ENCODE measurements around the gene RPS28. TPM values are rescaled to one million over a fixed set of nuclear protein-coding genes. Genes with fewer than 3 reads are reported as not detected.
"Not testable (repeated sequence)": the region's sequence is repeated elsewhere in the genome, so short reads cannot be mapped to it uniquely, and the experiment has no call there.

RPS28 gene
- total RNA-seq, 1 donor from 2014 or later, result 555 TPM

DNA sequence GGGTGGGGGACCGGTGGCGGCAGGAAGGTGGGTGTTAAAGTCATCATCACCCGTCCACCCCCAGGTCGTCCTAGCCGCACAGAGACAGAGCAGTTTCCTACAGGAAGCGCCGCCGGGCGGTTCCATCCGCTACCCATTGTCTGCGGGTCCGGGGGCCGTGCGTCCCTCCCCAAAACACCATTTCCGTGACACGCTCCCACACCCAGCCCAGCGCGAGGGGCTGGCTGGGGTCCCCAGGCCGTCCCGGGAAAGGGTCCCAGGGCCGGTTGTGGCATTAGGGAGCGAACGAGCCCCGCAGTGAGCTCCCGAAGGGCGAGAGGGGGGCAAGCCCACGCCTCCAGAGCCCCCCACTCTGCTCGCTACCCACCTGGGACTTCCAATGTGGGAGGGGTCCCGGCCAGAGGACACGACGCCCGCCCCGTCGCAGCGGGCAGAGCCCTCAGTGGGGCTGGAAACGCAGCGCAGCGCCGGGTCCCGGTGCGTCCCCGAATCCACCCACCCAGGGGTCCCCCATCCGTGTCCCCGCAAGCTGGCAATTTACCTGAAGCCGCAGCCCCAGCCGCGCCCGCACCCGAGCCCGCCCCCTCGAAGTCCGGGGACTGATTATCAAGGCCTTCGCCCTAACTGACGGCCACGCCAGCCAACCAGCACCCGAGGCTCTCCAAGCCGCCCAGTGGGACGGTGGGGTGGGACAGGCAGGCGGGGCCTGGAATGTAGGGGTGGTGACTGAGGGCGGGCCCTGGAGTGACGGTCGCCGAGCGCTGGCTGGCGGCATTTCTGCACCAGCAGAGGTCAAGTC is 21.6 kb downstream of the RPS28 start, which contains the start of gene KANK3:
TSS of gene KANK3 (minus strand) at position 579 of the 799 bp plus-strand sequence. CDS start 5,434 bp downstream, outside the sequence.
- DNase-seq, result peak; percentile 69

DNA sequence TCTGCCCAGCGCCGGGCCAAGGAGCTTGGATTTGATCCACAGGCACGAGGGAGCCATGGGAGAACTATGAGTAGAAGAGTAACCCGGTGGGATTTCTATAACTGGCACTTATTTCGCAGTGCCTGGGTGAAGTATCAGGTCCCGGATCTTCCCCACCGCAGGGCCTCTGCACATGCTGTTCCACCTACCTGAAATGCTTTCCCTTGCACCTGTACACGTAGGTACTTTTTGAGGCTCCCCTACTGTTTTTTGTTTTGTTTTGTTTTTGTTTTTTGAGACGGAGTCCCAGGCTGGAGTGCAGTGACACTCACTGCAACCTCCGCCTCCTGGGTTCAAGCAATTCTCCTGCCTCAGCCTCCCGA is 22.2 kb downstream of the RPS28 start:
- no peak for DNase-seq

DNA sequence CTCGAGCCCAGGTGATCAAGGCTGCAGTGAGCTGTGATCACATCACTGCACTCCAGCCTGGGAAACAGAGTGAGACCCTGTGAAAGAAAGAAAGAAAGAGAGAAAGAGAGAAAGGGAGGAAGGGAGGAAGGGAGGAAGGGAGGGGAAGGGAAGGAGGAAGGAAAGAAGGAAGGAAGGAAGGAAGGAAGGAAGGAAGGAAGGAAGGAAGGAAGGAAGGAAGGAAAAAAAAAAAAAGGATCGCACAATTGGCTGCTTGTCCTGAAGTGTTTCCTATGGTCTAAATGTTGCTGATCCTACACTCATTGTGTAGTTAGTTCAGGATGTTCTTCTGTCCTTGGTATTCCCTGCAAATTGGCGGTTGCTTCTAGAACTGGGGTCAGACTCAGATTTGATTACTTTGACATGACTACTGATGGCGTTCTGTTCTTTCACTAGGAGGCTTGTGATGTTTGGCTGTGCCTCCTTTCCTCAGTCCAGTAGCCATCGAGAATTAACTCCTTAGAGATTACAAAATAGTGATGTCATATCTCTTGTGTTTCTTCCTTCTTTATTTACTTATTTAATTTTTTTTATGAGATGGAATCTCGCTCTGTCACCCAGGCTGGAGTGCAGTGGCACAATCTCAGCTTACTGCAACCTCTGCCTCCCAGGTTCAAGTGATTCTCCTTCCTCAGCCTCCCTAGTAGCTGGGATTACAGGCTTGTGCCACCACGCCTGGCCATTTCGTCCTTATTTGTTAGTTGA is 28.5 kb downstream of the RPS28 start:
- DNase-seq, result not testable (repeated sequence)

DNA sequence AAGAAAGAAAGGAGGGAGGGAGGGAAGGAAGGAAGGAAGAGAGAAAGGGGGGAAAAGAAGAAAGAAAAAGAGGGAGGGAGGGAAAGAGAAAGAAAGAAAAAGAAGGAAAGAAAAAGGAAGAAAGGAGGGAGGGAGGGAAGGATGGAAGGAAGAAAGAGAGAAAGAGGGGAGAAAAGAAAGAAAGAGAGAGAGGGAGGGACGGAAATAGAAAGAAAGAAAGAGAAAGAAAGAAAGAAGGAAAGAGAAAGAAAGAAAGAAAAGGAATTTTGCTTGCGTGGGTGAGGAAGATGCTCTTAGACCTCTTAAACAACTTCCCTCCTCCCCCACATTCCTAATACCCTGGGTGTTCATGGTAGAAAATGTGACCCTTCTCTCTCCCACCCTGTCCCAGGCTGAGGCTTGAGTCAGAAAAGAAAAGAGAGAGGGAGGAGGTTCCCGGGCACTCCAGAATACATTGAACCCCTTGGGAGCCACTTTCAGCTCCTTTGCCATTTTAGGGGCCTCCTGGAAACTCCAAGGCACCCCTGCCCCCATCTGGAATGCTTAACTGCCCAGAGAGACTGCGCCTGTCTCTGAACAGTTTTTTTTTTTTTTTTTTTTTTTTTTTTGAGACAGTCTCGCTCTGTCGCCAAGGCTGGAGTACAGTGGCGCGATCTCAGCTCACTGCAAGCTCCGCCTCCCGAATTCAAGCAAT is 31.0 kb downstream of the RPS28 start:
- DNase-seq, result no peak

DNA sequence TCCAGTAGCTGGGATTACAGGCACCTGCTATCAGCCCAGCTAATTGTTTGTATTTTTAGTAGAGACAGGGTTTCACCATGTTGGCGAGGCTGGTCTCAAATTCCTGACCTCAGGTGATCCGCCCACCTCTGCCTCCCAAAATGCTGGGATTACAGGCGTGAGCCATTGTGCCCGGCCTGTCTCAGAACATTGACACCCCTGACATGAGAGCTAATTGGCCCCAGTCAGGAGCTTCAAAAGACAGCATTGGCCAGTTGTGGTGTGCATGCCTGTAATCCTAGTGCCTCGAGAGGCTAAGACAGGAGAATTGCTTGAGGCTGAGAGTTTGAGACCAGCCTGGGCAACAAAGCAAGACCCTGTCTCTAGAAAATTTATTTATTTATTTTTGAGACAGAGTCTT is 31.5 kb downstream of the RPS28 start:
- DNase-seq, result not testable (repeated sequence)

DNA sequence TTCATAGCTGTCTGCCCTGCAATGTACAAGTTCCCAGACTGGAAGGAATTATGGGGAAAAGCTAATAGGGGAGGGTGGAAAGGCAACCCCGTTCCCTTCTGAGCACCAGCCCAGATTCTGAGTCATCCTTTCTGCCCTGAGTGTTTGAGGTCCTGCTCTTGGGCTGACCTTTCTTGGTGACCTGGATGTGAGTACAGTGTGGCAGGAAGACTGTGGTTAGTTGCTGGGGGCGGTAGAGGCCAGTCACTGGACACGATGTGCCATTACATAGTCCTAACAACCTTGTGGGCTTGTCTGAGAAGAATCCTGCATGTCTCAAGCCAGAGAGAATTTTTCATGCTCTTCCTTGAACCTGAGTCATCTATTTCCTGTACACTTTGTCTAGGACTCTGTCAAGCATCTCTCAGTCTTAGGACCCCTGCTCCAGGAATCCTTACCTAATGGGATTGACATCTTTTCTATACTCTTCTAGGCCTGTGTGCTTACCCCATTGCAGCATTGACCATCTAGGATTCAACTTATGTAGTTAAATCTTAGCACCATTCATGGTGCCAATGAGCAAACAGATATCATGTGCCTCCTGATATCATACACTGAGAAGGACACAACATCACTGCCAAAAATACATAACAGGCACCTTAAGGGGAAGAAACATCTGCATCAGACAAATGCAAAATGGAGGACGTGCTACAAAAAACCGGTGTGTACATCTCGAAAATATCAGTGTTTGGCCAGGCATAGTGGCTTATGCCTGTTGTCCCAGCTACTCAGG is 34.5 kb downstream of the RPS28 start:
- DNase-seq, result no peak

DNA sequence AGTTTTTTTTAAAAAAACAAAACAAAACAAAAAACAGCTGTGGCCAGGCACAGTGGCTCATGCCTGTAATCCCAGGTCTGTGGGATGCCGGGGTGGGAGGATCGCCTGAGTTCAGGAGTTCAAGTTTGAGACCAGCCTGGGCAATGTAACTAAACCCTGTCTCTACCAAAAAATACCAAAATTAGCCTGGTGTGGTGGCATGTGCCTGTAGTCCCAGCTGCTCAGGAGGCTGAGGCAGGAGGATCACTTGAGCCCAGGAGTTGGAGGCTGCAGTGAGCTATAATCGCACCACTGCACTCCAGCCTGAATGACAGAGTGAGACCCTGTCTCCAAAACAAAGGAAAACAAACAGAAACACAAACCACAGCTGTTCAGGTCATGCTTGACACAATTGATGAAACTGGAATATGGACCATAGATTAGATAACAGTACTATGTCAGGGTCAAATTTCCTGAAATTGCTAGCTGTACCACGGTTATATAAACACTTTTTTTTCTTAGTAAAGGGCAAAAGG is 35.8 kb downstream of the RPS28 start:
- DNase-seq, result no peak

DNA sequence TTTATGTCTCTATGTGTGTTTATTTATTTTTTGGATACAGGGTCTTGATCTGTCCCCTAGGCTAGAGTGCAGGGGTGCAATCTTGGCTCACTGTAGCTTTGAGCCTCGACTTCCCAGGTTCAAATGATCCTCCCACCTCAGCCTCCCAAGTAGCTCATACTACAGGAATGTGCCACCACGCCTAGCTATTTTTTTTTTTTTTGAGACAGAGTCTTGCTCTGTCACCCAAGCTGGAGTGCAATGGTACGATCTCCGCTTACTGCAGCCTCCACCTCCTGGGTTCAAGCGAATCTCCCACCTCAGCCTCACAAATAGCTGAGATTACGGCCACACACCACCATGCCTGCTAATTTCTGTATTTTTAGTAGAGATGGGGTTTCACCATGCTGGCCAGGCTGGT is 37.7 kb downstream of the RPS28 start:
- DNase-seq, result no peak

DNA sequence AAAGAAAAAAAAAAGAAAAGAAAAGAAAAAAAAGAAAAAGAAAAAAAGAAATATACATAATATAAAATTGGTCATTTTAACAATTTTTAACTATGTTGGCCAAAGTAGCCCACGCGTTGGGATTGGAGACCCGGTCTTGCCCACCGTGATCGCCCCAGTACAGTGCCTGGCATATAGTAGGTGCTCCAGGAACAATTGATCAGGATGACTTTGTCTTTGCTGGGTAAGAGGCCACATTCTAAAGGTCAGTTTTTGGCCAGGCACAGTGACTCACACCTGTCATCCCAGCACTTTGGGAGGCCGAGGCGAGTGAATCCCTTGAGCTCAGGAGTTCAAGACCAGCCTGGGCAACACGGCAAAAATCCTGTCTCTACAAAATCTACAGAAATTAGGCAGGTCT is 38.9 kb downstream of the RPS28 start:
- DNase-seq, result no peak

DNA sequence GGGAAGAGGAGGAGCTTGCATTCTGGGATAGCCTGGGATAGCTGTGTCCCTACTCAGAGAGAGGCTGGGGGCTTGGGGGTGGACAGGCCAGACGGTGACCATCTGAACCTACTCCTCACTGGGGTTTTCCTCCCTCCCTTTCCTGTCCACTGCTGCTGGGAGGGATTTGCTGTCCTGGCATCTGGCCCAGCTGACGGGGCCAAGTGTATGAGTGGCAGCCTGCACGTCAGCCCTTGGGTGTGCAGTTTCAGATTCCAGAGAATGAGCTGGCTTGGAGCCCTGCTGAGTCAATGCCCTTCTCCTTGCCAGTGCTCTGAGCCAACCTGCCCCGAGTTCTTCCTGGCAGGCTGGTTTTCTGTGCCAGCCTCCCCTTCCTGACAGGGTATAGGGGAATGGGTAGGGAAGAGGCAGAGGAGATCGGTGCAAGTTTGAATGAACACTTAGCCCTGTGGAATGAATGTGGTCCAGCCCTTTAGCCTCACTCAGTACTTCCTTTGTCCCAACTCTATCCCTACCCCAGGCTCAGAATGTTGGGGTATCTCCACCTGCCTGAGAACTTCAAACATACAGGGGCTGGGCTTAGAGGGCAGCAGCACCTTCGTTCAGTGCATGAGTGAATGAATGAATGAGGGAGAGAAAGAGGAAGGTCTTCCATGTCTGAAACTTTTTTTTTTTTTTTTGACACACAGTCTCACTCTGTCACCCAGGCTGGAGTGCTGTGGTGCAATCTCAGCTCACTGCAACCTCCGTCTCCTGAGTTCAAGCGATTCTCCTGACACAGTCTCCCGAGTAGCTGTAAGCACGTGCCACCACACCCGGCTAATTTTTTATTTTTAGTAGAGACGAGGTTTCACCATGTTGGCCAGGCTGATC is 40.9 kb downstream of the RPS28 start:
- DNase-seq, result peak; percentile 62

DNA sequence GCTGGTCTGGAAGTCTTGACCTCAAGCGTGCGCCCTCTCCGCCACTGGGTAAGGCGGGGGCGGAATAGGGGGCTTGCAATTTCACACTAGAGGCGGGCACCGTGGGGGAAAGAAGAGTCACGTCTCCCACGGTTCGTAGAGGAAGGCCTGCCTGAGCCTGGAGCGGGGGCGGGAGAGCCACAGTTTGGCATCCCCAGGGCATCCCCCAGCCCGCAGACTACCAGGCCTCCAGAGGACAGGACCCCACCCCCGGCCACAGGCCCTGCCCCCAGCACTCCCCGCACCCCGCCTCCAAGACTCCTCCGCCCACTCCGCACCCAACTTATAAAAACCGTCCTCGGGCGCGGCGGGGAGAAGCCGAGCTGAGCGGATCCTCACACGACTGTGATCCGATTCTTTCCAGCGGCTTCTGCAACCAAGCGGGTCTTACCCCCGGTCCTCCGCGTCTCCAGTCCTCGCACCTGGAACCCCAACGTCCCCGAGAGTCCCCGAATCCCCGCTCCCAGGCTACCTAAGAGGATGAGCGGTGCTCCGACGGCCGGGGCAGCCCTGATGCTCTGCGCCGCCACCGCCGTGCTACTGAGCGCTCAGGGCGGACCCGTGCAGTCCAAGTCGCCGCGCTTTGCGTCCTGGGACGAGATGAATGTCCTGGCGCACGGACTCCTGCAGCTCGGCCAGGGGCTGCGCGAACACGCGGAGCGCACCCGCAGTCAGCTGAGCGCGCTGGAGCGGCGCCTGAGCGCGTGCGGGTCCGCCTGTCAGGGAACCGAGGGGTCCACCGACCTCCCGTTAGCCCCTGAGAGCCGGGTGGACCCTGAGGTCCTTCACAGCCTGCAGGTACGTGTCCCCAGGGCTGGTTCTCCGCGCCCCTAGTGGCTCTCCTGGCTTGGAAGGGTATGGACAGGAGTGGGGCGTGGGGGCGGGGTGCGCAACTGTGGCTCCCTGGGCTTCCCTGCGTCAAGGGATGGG is 42.8 kb downstream of the RPS28 start, which contains the start of gene ANGPTL4:
TSS of gene ANGPTL4 (plus strand) at position 353 of the 969 bp plus-strand sequence. CDS start at position 520, 167 bp downstream.
- no peak for DNase-seq

DNA sequence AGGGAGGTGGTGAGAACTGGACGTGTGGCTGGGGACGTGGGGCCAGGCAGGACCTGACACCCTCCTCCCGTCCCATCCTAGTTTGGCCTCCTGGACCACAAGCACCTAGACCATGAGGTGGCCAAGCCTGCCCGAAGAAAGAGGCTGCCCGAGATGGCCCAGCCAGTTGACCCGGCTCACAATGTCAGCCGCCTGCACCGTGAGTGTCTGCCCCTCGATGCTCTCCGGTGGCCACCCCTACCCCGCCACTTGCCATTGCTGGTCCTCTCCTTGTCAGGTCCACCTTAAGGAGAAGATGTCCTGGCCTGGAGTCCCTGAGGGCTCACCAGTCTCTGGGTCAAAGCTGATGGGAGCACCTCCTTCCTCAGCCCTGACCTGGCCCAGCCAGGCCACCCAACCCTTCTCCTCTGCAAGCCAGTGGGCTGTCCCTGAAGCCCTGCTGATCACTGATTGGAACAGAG is 44.9 kb downstream of the RPS28 start:
- no peak for DNase-seq

DNA sequence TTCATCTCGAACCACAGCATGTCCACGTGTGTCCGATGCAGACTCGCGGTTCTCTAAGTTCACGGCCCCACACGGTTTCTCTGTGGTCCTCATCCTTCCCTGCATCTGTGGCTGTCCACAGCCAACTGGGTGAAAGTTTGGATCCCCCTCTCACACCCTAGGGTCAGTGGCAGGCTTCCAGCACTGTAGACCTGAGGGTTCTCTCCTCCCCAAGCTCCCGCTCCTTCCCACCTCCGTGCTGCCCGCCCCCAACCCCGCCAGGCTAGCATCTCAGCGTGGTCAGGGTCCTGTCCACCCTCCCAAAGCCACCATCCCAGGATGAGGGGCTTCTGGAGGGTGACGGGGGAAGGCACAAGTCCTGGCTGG is 45.6 kb downstream of the RPS28 start:
- no peak for DNase-seq

DNA sequence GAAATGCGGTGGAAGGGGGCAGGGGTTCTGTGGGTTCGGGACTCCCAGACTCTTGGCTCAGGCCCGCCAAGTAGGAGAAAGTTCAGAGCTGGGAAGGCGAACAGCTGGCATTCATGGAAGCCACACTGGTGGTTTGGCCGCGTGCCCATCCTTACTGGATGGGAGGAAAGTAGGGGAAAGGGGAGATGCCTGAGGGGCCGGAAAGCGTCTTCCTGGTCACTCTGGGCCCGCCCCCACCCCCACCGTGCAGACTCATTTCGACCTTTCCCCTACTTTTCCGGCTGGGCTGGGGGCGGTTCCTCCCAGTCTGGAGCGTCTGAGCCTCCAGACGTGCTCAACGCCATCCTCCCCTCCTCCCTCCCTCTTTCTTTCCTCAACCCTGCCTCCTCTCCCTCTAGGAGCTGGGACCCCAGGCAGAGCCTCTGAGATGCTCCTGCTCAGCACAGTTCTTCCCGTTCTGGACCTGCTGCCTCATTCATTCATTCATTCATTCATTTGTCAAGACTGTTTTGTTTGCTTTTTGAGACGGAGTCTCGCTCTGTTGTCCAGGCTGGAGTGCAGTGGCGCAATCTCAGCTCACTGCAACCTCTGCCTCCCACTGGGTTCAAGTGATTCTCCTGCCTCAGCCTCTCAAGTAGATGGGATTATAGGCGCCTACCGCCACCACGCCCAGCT is 46.2 kb downstream of the RPS28 start:
- peak; percentile 92 for DNase-seq

DNA sequence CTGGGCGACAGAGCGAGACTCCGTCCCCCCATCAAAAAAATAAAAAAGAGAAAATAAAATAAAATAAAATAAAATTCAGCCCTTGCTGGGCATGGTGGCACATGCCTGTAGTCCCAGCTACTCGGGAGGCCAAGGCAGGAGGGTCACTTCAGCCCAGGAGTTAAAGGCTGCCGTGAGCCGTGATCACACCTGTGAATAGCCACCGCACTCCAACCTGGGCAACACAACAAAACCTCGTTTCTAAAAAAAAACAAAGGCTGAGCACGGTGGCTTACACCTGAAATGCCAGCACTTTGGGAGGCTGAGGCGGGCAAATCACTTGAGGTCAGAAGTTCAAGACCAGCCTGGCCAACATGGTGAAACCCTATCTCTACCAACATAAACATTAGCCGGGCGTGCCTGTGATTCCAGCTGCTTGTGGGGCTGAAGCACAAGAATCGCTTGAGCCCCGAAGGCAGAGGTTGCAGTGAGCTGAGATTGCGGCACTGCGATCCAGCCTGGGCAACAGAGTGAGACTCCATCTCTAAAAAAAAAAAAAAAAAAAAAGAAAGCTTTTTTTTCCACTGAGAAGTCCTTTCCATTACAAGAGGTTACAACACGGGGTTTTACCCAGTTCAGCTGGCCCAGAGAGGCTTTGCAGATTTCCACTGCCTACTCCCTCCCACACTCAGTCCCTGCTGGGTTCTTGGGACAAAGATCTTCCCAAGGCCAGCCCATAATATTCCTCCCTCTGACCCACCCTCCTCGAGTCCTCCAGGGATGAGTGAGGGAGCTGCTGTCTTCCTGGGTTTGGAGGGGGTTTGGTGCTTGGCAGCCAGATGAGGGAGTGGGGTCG is 49.1 kb downstream of the RPS28 start:
- DNase-seq, result no peak

DNA sequence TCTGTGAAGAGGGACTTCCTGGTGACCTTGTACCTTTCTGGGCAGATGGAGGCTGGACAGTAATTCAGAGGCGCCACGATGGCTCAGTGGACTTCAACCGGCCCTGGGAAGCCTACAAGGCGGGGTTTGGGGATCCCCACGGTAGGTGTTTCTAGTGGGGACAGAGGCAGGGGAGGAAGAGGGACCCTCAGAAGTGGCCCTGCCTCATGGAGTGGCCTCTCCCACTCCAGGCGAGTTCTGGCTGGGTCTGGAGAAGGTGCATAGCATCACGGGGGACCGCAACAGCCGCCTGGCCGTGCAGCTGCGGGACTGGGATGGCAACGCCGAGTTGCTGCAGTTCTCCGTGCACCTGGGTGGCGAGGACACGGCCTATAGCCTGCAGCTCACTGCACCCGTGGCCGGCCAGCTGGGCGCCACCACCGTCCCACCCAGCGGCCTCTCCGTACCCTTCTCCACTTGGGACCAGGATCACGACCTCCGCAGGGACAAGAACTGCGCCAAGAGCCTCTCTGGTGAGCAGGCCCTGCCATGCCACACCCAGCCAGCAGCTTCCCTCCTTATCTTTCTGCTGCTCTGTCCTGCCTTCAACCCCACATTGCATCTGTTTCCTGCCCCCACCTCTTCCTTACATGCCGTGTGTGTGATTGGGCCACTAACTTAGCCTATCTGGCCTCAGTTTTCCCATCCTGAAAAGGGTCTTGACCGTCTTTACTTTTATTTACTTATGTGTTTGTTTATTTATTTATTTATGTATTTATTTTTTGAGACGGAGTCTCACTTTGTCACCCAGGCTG is 49.9 kb downstream of the RPS28 start:
- no peak for DNase-seq

All from skin of body (tissue), 2 donors.